Ishikawa (cell line): ENCODE results near the gene VPS39.

Source experiments
- CEBPB ChIP-seq: IDR thresholded peaks from 2 replicates; pipeline ENCODE4 v1.6.1; 2012
- EGR1 ChIP-seq: IDR thresholded peaks from 2 replicates; pipeline ENCODE4 v1.6.1; 2012
- EP300 ChIP-seq: IDR thresholded peaks from 2 replicates; pipeline ENCODE4 v1.6.1; 2012; ENCODE audit warnings: borderline replicate concordance
- FOXM1 ChIP-seq: IDR thresholded peaks from 2 replicates; pipeline ENCODE4 v1.6.1; 2012; ENCODE audit warnings: low read depth, borderline replicate concordance
- MAX ChIP-seq: IDR thresholded peaks from 2 replicates; pipeline ENCODE4 v1.6.1; 2012
- NFIC ChIP-seq: IDR thresholded peaks from 2 replicates; pipeline ENCODE4 v1.6.1; 2012
- RAD21 ChIP-seq: IDR thresholded peaks from 2 replicates; pipeline ENCODE4 v1.6.1; 2012; ENCODE audit warnings: low read depth
- REST ChIP-seq: IDR thresholded peaks from 2 replicates; pipeline ENCODE4 v1.6.1; 2012; ENCODE audit warnings: low read depth, mild to moderate bottlenecking
- TAF1 ChIP-seq: IDR thresholded peaks from 2 replicates; pipeline ENCODE4 v1.6.1; 2012; ENCODE audit warnings: low read depth, mild to moderate bottlenecking
- TCF12 ChIP-seq: IDR thresholded peaks from 2 replicates; pipeline ENCODE4 v1.6.1; 2012; ENCODE audit warnings: low read depth
- TEAD4 ChIP-seq: IDR thresholded peaks from 2 replicates; pipeline ENCODE4 v1.6.1; 2012
- YY1 ChIP-seq: IDR thresholded peaks from 2 replicates; pipeline ENCODE4 v1.6.1; 2012; ENCODE audit warnings: low read depth
- ZBTB7A ChIP-seq: IDR thresholded peaks from 2 replicates; pipeline ENCODE4 v1.6.1; 2012; ENCODE audit warnings: low read depth
- TF ChIP-seq, protein P1 (sequence below): IDR thresholded peaks from 2 replicates; pipeline ENCODE4 v1.6.1; 2012

The VPS39 gene

DNA sequence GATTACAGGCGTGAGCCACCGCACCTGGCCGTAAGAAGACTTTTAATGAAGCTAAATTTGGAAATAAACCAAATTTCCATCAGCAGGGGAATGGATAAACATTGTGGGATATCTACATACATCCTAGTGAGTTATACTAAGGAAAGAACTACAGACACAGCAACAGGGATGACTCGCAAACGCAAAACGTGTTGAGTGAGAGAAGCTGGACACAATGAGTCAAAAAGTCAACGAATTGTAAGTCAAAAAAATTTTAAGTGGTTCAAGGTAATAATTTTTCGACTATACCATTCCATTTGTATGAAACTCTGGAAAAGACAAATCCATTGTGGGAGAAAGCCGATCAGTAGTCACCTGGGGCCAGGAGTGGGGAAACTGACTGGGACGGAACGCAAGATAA lies 71.6 kb downstream of the VPS39 start:
- TF ChIP-seq CEBPB (no peak), EGR1 (no peak), TEAD4 (no peak), TCF12 (no peak), TAF1 (no peak), RAD21 (no peak), ZBTB7A (no peak)
- TF ChIP-seq, protein P1, sequence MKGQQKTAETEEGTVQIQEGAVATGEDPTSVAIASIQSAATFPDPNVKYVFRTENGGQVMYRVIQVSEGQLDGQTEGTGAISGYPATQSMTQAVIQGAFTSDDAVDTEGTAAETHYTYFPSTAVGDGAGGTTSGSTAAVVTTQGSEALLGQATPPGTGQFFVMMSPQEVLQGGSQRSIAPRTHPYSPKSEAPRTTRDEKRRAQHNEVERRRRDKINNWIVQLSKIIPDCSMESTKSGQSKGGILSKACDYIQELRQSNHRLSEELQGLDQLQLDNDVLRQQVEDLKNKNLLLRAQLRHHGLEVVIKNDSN = no peak

DNA sequence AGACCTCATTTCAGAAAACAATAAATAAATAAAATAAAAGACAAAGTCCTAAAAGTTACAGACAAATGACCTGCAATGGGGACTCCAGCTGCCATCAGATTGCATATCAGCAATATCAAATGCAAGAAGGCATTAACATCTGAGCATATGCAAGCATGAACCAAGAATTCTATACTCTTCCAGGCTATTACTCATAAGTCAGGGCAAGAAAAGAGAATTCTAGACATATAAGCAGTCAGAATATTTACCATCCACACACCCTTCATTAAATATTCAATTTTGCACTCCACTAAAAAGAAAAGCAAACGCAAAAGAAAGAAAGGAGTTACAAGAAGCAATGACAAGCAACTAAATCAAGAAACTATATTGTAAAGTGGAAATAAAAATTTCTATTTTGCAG lies 72.8 kb downstream of the VPS39 start:
- no peak for TF ChIP-seq NFIC
- no peak for TF ChIP-seq TEAD4
- TF ChIP-seq TCF12 = no peak

GRCh38 chr15:42134617-42135245 lies 73.4 kb downstream of the VPS39 start:
- TF ChIP-seq REST (no peak), TAF1 (no peak), CEBPB (no peak), TCF12 (no peak), RAD21 (no peak), EP300 (no peak)

- TF ChIP-seq REST (no peak), RAD21 (peak; percentile 88), YY1 (peak; percentile 38; the same call in 1 of the 2 replicates)
Measured at GRCh38 chr15:42133886-42134502, 74.1 kb downstream of the VPS39 start.

- TF ChIP-seq TEAD4 (no peak), REST (no peak), MAX (no peak), FOXM1 (no peak), TAF1 (no peak), YY1 (no peak), ZBTB7A (no peak), EGR1 (no peak)
Measured at GRCh38 chr15:42133356-42133755, 74.7 kb downstream of the VPS39 start.
